GM08714 (cell line): ENCODE results near the gene PDXK.

Experiments used
- H3K4me3 ChIP-seq: fragments of 200-500 bp; sonication (Bioruptor generic); 2 replicates; pipeline ENCODE4 v1.5.1; 2014; ENCODE audit warnings: mild to moderate bottlenecking, low read length, inconsistent platforms
- ZNF274 ChIP-seq: IDR thresholded peaks from 2 replicates; pipeline ENCODE4 v1.6.1; 2012; ENCODE audit warnings: mild to moderate bottlenecking, low read depth, low read length

The PDXK gene

DNA sequence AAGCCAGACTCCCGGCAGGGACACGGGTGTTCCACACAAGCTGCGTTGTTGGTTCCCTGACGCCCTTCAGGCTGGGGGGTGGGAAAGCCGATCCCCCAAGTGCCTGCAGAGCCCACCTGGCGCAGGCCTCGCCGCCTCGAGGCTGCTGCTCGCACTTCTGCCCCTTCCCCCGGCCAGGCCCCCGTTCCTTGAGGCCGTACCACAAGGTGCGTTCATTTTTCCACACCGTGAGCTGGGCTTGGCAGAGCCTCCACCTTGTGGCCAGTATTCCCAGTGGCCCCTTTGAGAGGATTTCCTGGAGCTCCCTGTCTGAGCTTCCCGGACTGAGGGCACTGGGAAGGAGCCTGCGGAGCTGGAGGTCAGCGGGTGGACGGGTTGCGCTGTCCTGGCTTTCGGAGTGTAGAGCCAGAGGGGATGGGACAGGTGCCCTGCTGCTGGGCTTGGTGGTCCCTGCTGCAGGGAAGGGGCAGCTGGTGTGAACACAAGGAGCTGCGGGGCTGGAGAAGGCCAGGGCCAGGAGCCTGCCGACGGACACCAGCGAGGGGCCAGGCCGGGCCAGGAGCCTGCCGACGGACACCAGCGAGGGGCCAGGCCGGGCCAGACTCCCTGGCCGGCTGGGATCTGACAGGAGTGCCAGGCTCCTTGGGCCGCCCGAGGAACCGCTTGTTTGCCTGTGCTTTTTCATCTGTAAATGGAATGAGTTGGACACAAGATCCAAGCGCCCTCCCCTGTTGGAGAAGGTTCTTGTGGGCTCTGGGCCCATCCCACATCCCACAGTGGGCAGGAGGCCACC, 18.4 kb downstream of the PDXK start:
- TF ChIP-seq ZNF274: no peak
- no peak overlapping the region for H3K4me3 ChIP-seq

DNA sequence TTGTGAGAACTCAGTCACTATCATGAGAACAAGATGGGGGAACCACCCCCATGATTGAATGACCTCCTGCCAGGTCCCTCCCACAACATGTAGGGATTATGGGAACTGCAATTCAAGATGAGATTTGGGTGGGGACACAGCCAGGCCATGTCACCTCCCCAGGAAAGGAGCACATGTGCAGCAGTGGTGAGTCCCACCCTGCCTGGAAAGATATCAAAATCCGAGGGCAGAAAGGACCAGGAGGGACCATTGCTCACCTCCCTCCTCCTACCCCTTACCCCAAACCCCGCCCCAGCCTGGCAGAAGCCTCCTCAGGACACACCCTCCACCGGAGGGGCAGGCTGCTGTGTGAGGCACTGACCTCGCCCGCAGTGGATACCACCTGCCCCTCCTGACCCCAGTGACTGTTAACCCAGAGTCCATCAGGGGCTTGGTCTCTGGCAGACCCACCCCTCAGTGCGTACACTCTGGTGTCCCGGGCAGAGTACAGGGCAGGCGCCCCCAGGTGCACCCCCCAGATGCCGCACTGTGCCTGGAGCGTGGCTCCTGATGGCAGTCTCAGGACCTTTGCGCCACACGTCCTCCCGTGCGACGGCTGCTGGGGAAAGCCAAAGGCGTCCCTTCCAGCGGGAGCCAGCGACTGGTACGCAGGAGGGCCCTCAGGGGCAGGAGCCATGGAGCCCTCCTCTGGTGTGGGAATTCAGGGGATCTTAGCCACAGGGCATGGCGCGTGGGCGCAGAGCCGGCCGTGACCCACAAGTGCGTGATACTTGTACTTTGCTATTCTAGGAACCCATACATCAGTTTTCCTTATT, 20.9 kb downstream of the PDXK start:
- no peak overlapping the region for H3K4me3 ChIP-seq
- no peak for TF ChIP-seq ZNF274

- no peak for TF ChIP-seq ZNF274
- H3K4me3 ChIP-seq: no peak overlapping the region
Measured at GRCh38 chr21:43740497-43741156, 21.7 kb downstream of the PDXK start.

DNA sequence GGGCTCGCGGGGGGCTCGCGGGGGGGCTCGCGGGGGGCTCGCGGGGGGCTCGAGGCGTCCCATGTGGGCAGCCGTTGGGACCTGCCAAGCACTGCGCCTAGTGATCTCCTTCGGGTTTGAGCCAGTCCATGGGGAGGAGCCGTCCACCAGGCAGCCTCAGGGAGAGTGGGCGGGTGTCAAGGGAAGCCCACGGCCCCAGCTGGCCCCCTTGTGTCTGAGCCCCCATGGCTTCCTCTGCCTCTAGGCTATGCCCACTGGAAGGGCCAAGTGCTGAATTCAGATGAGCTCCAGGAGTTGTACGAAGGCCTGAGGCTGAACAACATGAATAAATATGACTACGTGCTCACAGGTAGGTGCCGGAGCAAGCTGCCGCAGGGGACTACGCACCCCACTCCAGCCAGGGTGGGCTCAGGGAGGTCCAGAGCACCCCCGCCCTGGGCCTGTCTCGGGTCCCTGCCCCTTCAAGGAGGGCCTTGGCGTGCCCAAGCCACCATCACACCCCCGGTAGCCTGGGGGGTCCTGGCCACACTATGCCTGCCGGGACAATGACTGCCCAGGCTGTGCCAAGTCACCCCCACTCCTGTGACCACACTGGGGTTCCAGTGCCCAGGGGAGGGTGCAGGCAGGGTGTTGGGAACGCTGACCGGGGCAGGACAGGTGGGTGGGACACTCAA, 22.6 kb downstream of the PDXK start:
- no peak for TF ChIP-seq ZNF274
- no peak overlapping the region for H3K4me3 ChIP-seq

GRCh38 chr21:43743947-43744346, 25.0 kb downstream of the PDXK start:
- no peak for TF ChIP-seq ZNF274
- H3K4me3 ChIP-seq: no peak overlapping the region

DNA sequence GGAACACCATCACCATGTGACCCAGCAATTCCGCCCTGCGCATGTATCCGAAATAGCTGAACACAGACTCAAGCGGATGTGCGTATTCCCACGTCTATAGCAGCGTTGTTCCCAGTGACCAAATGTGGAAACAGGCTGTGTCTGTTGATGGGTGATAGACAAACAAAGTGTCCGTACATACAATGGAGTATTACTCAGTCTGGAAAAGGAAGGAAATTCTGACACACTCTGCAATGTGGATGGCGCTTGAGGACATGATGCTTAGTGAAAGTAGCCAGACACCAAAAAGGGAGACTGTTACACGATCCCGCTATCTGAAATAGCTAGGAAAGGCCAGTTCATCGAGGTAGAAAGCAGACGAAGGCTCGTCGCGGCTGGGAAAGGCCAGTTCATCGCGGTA, 25.8 kb downstream of the PDXK start:
- H3K4me3 ChIP-seq: no peak overlapping the region
- no peak for TF ChIP-seq ZNF274

DNA sequence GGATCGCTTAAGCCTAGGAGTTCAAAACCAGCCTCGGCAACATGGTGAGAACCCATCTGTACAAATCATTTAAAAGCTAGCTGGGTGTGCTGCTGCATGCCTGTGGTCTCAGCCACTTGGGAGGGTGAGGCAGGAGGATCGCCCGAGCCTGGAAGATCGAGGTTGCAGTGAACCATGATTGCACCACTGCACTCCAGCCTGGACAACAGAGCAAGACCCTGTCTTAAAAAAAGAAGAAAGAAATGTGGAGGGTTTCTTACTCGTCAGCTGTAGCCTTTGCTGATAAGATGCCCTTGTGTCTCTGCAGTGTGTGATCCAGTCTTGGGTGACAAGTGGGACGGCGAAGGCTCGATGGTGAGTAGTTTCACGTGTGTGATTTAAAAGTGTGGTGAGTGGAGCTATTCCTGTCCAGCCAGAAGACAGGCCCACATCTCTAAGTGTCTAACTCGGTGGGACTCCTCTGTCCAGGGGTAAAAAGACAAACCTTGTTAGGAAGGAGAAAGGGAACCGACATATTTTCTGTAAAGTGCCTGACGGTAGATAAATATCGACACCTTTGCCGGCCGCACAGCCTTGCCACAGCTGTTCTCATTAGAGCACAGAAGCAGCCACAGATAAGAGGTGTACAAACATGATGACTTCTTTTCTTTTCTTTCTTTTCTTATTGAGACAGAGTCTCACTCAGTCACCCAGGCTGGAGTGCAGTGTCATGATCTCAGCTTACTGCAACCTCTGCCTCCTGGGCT, 27.0 kb downstream of the PDXK start:
- TF ChIP-seq ZNF274: no peak

DNA sequence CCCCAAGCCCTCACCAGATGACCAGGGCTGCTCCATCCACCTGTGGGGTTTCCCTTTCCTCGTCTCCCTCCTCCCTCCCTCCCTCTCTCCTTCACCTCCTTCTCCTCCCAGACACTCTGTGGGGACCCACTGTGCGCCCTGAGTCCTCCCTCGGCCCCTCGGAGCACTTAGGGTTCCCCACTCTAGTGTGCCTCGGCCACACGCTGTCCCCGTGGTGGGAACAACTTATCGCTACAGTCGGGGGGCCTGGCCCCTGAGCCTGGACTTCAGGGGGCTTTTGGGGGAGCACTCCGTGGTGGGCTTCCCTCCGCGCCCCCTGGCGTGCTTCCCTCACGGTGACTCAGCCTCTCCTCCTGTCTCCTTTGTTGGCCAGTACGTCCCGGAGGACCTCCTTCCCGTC, 29.7 kb downstream of the PDXK start:
- no peak for TF ChIP-seq ZNF274
- no peak overlapping the region for H3K4me3 ChIP-seq

More for the DNA sequence above, 27.0 kb downstream of the PDXK start:
- H3K4me3 ChIP-seq: no peak overlapping the region

- H3K4me3 ChIP-seq: no peak overlapping the region
- TF ChIP-seq ZNF274: no peak
Measured at GRCh38 chr21:43749651-43750262, 30.8 kb downstream of the PDXK start.

GRCh38 chr21:43750339-43751033, 31.6 kb downstream of the PDXK start:
- no peak overlapping the region for H3K4me3 ChIP-seq
- TF ChIP-seq ZNF274: no peak

DNA sequence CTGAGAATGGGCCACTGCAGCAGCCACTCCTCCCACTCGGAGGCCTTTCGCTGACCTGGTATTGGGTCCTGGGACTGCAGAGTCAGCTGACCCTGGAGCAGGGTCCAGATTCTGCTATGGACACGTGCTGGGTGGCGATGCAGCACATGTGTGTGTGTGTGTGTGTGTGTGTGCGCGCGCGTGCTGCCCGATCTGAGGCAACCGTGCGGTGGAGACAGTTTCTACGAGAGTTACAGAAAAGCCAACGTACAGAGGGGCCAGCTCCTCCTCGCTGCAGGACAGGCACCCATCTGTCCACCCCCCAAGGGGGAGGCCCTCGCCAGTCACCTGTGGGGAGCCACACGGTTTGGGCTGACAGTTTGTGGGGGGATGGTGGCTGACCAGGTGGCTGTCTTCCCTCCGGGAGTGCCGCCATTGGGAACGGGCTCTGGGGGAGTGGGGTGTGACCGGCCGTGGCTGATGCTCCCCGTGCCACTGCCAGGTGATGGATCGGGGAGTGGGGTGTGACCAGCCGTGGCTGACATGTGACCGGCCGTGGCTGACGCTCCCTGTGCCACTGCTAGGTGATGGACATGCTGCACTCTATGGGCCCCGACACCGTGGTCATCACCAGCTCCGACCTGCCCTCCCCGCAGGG, 33.1 kb downstream of the PDXK start:
- H3K4me3 ChIP-seq: no peak overlapping the region
- TF ChIP-seq ZNF274: no peak

DNA sequence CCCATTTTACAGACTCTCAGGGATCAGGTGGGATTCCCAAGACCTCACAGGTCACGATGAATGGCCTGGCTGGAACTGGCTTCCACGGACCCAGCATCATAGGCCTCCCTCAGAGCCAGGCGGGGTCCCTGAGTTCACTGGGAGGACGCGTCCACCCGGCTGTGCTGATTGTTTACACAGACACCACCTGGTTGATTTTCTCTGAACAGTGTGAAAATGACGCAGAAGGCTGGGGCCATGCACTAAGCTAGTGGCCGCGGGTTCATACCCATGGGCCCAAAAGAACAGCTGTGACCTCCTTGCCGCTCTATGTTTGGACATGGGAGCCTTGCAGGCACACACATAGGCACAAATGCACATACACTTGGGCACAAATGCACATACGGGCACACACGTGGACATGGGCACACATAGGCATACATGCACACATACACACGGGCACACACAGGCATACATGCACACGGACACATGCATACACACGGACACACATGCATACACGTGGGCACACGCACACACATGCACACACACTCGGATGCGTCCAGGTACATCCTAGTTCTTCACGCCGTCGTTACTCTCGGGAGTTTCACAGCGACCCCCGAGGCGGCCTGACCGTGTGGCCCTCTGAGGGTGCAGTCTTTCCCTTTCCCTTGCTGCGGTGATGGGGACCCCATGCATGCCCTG, 34.0 kb downstream of the PDXK start:
- no peak for TF ChIP-seq ZNF274
- no peak overlapping the region for H3K4me3 ChIP-seq

GRCh38 chr21:43753439-43753799, 34.5 kb downstream of the PDXK start:
- no peak overlapping the region for H3K4me3 ChIP-seq
- no peak for TF ChIP-seq ZNF274
